Epithelial cell of proximal tubule (primary cell): ENCODE data around the gene NOTUM. TPM values are rescaled to one million over a fixed set of nuclear protein-coding genes. Genes with fewer than 3 reads are reported as not detected.

ENCODE experiments used
- DNase-seq: peaks from one replicate; pipeline ENCODE4 v3.0.0-alpha.2; 2011; ENCODE audit warnings: low read depth
- H3K4me3 ChIP-seq: 2 replicates; pipeline ENCODE4 v1.5.1; 2011; ENCODE audit warnings: low read depth, mild to moderate bottlenecking, low read length
- total RNA-seq: library from RNA; depleted of rRNA; stranded (reverse); fragments of >200 nt; gene quantifications from 2 replicates; pipeline ENCODE4 v1.2.3, GENCODE V29; 2015
- TF ChIP-seq, protein P1 (sequence below): conservative IDR thresholded peaks from 2 replicates; pipeline ENCODE4 v1.5.1; 2012; ENCODE audit warnings: low read depth, mild to moderate bottlenecking, low read length

Gene NOTUM
- total RNA-seq, 1 donor from 2014 or later, result not detected

DNA sequence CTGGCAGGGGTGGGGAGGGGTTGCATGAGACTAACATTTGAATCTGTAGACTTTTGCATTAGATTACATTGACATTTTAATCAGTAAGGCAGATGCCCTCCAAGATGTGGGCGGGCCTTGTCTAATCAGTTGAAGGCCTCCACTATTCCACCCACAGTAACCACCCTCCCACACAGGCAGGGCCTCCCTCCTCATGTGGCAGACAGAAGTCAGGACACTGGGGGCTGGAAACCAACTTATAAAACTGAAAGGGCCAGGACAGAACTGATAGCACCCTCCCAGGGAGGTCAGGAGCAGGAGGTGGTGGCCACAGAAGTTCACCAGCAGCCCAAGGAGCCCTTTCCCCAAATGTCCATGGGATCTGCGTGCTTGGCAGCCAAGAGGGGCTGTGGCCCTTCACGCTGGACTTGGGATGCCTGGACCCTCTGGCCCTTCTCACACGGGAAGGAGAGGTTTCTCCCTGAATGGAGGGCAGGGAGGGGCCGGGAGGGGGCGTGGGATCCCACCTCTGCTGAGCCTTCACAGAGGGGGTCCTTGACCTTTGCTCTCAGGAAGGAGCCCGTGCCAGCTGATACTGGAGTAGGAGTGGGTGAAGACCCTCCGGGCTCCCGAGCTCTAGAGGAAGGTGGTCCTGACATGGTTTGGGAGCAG lies 28.5 kb downstream of the NOTUM start:
- no peak overlapping the region for H3K4me3 ChIP-seq
- TF ChIP-seq, protein P1, sequence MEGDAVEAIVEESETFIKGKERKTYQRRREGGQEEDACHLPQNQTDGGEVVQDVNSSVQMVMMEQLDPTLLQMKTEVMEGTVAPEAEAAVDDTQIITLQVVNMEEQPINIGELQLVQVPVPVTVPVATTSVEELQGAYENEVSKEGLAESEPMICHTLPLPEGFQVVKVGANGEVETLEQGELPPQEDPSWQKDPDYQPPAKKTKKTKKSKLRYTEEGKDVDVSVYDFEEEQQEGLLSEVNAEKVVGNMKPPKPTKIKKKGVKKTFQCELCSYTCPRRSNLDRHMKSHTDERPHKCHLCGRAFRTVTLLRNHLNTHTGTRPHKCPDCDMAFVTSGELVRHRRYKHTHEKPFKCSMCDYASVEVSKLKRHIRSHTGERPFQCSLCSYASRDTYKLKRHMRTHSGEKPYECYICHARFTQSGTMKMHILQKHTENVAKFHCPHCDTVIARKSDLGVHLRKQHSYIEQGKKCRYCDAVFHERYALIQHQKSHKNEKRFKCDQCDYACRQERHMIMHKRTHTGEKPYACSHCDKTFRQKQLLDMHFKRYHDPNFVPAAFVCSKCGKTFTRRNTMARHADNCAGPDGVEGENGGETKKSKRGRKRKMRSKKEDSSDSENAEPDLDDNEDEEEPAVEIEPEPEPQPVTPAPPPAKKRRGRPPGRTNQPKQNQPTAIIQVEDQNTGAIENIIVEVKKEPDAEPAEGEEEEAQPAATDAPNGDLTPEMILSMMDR, result no peak
- no peak for DNase-seq

DNA sequence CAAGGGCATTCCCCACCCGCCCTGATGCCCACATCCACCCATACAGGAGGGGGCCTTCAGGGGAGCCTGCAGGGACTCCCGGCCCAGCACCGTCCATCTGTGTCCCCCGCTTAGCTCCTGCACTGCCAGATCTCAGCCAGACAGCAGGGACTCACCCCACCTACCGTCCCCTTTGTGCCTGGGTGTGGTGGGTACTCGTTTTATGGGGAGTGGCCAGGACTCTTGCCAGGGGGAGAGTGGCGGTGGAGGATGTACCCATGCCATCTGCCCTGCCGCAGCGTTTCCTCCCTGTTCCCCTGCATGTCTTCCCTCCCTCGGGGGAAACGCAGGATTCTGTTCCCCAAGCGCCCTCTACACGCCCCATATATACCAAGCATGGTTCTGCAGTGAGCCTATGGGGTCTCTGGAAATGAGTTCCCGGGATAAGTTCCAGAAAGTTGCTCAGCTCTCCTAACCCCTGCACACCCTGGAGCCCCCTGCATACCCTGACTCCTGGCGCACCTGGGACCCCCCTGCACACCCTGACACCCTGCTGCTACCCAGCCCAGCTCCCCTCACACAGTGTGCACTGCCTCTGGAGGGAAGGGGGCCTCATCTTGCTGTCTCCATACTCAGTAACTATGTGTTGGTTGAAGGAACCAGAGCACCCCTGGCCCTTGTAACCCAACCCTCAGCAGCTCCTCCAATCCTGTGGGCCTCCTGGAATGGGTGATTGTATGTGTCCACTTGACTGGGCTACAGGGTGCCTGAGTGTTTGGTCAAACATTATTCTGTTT lies 29.2 kb downstream of the NOTUM start:
- TF ChIP-seq, protein P1, result no peak
- no peak overlapping the region for H3K4me3 ChIP-seq
- no peak for DNase-seq

DNA sequence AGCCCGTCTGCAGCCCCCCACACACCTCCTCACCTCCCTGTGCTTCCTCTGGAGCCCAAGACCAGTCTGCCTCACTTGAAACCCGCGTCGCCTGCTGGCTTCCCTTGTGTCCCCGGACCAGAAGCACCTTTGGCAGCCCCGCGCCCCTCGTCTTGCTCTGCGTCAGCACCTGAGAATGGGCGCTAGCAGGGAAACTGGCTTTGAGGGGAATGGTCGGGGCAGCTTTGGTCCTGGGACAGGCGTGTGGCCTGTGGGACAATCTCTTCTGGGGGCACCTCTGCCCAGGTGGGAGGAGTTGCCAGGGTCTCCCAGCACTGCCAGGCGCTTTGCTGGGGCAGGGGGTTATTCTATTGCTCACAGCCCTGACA lies 29.8 kb downstream of the NOTUM start:
- no peak for DNase-seq
- TF ChIP-seq, protein P1, result no peak
- no peak overlapping the region for H3K4me3 ChIP-seq

DNA sequence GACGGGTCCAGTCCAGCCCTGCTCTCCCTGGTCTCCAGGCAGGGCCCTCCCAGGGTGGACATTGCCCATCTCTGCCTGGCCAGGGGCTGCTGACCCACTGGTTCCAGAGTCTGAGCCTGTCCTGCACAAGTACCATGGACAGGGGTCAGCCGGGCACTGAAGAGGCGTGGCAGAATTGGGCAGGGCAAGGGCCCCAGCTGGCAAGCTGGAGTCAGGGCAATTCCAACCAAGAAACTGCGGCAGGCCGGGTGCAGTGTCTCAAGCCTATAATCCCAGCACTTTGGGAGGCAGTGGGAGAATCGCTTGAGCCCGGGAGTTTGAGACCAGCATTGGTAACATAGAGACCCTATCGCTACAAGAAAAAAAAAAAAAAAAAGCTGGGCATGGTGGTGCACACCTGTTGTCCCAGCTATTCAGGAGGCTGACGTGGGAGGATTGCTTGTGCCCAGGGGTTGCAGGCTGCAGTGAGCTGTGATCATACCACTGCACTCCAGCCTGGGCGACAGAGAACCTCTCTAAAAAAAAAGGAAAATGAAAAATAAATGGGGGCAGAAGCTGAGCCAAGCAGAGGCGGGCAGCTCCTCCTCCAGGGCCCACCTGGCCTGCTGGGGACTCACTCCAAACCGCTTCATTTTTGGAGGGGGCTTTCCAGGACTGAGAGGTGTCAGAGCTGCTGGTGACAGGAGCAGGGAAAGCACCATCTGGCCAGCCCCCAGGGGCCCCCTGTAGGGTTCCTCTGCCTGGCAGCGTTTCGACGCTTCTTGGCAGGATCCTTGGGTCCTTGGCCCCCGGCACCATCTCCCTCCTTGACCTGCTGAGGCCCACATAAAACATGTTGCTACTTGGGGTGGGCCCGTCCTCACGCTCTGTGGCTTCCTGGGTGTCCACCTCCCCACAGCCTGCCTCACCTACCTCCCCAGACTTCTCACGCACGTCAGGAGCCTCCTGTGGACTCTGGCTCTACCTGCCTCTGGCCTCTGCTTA lies 30.6 kb downstream of the NOTUM start:
- TF ChIP-seq, protein P1, result no peak
- DNase-seq, result no peak
- H3K4me3 ChIP-seq, result no peak overlapping the region

DNA sequence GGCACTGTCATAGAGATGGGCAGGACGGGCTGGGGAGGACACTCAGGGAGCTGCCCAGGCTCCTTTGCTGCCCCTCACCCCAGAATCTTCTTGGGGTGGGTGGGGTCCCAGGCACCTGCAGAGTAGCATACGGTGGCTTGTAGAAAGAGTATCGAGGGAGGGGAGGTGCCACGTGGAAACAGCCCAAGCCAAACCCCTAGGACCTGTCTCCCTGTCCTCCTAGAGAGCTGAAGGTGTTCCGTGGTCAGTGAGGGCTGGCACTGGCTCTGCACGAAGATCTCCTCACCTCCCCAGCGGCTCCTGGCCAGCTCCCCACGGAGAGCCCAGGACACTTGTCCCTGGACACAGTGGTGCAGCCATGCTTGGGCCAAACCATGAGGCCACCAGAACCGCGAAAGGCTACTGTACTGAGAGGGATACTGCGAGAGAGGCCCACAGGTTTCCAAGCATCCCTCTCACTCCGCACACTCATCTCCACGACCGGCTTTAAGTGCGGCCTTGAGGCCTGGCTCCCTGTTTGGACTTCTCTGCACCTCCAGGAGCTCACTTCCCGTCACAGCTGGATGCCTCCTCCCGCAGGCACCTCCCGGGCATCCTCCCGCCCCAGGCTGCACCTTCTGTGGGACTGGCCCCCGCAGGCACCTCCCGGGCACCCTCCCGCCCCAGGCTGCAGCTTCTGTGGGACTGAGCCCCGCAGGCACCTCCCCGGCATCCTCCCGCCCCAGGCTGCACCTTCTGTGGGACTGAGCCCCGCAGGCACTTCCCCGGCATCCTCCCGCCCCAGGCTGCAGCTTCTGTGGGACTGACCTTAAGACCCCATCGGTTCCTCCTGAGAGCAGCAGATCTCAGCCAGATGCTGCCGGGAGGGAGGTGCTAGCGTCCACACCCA lies 31.5 kb downstream of the NOTUM start:
- no peak overlapping the region for H3K4me3 ChIP-seq
- DNase-seq, result no peak
- TF ChIP-seq, protein P1, result no peak
